Colonic mucosa (tissue), 4 donors: ENCODE data around the gene TMEM38A. TPM values are rescaled to one million over a fixed set of nuclear protein-coding genes. Genes with fewer than 3 reads are reported as not detected.

Source experiments
- DNase-seq: peaks from one replicate; pipeline ENCODE4 v3.0.0-alpha.2; 2020
- H3K27ac ChIP-seq: fragments of 200-600 bp; one replicate; pipeline ENCODE4 v1.8.0; 2021
- H3K27me3 ChIP-seq: fragments of 200-600 bp; one replicate; pipeline ENCODE4 v1.8.0; 2021
- H3K36me3 ChIP-seq: fragments of 200-600 bp; one replicate; pipeline ENCODE4 v1.8.0; 2021
- H3K4me1 ChIP-seq: fragments of 200-600 bp; one replicate; pipeline ENCODE4 v1.8.0; 2021; ENCODE audit warnings: mild to moderate bottlenecking
- H3K4me3 ChIP-seq: fragments of 200-600 bp; one replicate; pipeline ENCODE4 v1.8.0; 2021
- H3K9ac ChIP-seq, 2 donors: one replicate each; pipeline ENCODE4 v1.7.0; 2013; ENCODE audit warnings: control low read depth in 2 of 2, low read depth in 2 of 2, low read length in 2 of 2
- H3K9me3 ChIP-seq: fragments of 200-600 bp; one replicate; pipeline ENCODE4 v1.8.0; 2021
- intact Hi-C: fragments of 100-400 bp; cut with DNase I; formaldehyde crosslinking; loops from one replicate; pipeline ENCODE4 v1.14.1; 2022
- total RNA-seq, 2 donors: library from RNA; stranded (reverse); fragmentation: NEBNext Ultra II Directional in 1 of 2; extraction: Animal tissue kit (Norgen Biotek cat#: 25700) in 1 of 2; gene quantifications; one replicate each; pipeline ENCODE4 v1.2.1, GENCODE V29; 2021
- TF ChIP-seq, protein P1 (sequence below): fragments of 200-600 bp; IDR thresholded peaks from one replicate; pipeline ENCODE4 v1.8.0; 2022; ENCODE audit warnings: antibody characterized with exemption, mild to moderate bottlenecking
- donor health status: healthy.
- donor health status: DM: no; HTN: no; CAD: no.
- donor health status: DM: no; HTN: no; CAD: no.

Gene TMEM38A
- total RNA-seq, 2 donors from 2014 or later = 4.2 to 4.4 TPM

GRCh38 chr19:16678498-16678897, 17.6 kb downstream of the TMEM38A start:
- H3K9ac ChIP-seq = no peak overlapping the region
- peaks cover 3% of the 10 kb centered on the region for H3K36me3 ChIP-seq
- H3K4me1 ChIP-seq = no peaks in the 10 kb centered on the region
- H3K9me3 ChIP-seq = no peaks in the 10 kb centered on the region
- no peaks in the 10 kb centered on the region for H3K27me3 ChIP-seq
- no peak overlapping the region for H3K27ac ChIP-seq
- intact Hi-C loops = no loop called here
- TF ChIP-seq, protein P1, sequence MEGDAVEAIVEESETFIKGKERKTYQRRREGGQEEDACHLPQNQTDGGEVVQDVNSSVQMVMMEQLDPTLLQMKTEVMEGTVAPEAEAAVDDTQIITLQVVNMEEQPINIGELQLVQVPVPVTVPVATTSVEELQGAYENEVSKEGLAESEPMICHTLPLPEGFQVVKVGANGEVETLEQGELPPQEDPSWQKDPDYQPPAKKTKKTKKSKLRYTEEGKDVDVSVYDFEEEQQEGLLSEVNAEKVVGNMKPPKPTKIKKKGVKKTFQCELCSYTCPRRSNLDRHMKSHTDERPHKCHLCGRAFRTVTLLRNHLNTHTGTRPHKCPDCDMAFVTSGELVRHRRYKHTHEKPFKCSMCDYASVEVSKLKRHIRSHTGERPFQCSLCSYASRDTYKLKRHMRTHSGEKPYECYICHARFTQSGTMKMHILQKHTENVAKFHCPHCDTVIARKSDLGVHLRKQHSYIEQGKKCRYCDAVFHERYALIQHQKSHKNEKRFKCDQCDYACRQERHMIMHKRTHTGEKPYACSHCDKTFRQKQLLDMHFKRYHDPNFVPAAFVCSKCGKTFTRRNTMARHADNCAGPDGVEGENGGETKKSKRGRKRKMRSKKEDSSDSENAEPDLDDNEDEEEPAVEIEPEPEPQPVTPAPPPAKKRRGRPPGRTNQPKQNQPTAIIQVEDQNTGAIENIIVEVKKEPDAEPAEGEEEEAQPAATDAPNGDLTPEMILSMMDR = no peak
- no peak overlapping the region for H3K4me3 ChIP-seq
- no peak for DNase-seq

DNA sequence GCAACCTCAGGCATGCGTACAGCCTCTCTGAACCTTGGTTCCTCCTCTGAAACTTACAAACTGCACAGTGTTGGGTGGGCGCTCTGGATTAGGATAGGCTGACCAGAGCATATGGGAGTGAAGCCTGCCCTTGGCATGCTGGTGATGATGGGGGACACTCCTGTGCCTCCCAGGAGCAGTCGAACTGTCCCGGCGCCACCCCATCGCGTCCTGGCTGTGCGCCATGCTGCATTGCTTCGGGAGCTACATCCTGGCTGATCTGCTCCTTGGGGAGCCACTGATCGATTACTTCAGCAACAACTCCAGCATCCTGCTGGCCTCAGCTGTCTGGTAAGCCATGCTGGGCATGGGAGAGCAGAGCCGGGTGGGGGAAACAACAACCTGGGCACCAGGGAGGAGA, 18.9 kb downstream of the TMEM38A start:
- no peaks in the 10 kb centered on the region for H3K27me3 ChIP-seq
- H3K4me3 ChIP-seq = no peak overlapping the region
- H3K27ac ChIP-seq = no peak overlapping the region
- no peak overlapping the region for H3K9ac ChIP-seq
- H3K36me3 ChIP-seq = peaks cover 3% of the 10 kb centered on the region
- H3K9me3 ChIP-seq = no peaks in the 10 kb centered on the region
- TF ChIP-seq, protein P1 = no peak
- intact Hi-C loops = no loop called here
- no peak for DNase-seq
- no peaks in the 10 kb centered on the region for H3K4me1 ChIP-seq

- intact Hi-C loops = no loop called here
- H3K4me3 ChIP-seq = no peak overlapping the region
- TF ChIP-seq, protein P1 = no peak
- H3K4me1 ChIP-seq = no peaks in the 10 kb centered on the region
- H3K9me3 ChIP-seq = no peaks in the 10 kb centered on the region
- no peaks in the 10 kb centered on the region for H3K27me3 ChIP-seq
- peaks cover 3% of the 10 kb centered on the region for H3K36me3 ChIP-seq
- H3K9ac ChIP-seq = no peak overlapping the region
- DNase-seq = no peak
- H3K27ac ChIP-seq = no peak overlapping the region
Observed at GRCh38 chr19:16682539-16682938, 21.6 kb downstream of the TMEM38A start.

GRCh38 chr19:16684216-16684615, 23.3 kb downstream of the TMEM38A start:
- intact Hi-C loops = no loop called here
- H3K27ac ChIP-seq = no peak overlapping the region
- H3K9me3 ChIP-seq = no peaks in the 10 kb centered on the region
- no peak overlapping the region for H3K4me3 ChIP-seq
- TF ChIP-seq, protein P1 = no peak
- H3K4me1 ChIP-seq = no peaks in the 10 kb centered on the region
- peaks cover 3% of the 10 kb centered on the region for H3K36me3 ChIP-seq
- DNase-seq = no peak
- no peak overlapping the region for H3K9ac ChIP-seq
- H3K27me3 ChIP-seq = no peaks in the 10 kb centered on the region

- Histone ChIP-seq H3K27ac (no peak overlapping the region), H3K9me3 (no peaks in the 10 kb centered on the region), H3K9ac (no peak overlapping the region), H3K4me1 (no peaks in the 10 kb centered on the region), H3K27me3 (no peaks in the 10 kb centered on the region), H3K36me3 (no peaks in the 10 kb centered on the region), H3K4me3 (no peak overlapping the region)
- DNase-seq = no peak
- intact Hi-C loops = no loop called here
- TF ChIP-seq, protein P1 = no peak
Observed at GRCh38 chr19:16688084-16688483, 27.1 kb downstream of the TMEM38A start.

GRCh38 chr19:16698914-16699313, 38.0 kb downstream of the TMEM38A start:
- H3K9me3 ChIP-seq = no peaks in the 10 kb centered on the region
- DNase-seq = no peak
- intact Hi-C loops = no loop called here

More at GRCh38 chr19:16698914-16699313, 38.0 kb downstream of the TMEM38A start:
- Histone ChIP-seq H3K4me1 (no peaks in the 10 kb centered on the region), H3K9ac (no peak overlapping the region), H3K27me3 (no peaks in the 10 kb centered on the region), H3K4me3 (no peak overlapping the region), H3K36me3 (no peaks in the 10 kb centered on the region), H3K27ac (no peak overlapping the region)
- TF ChIP-seq, protein P1 = no peak
